Motor neuron (in vitro differentiated cells): ENCODE measurements around the gene YARS1. TPM values are rescaled to one million over a fixed set of nuclear protein-coding genes. Genes with fewer than 3 reads are reported as not detected.

Experiments
- ATAC-seq, 8 experiments: fragments of 200-7000 bp; cut with Tn5 transposase; replicated peaks in 6 of 8; 2 replicates each; pipeline ENCODE4 v1.8.0; 2021; ENCODE audit warnings: mild to moderate bottlenecking in 8 of 8, moderate library complexity in 8 of 8
- H3K27ac ChIP-seq, 2 donors: fragments of 250-450 bp; sonication (Bioruptor Pico); 2 replicates each; pipeline ENCODE4 v1.9.0; 2021; ENCODE audit warnings: antibody characterized with exemption in 2 of 2, mild to moderate bottlenecking in 2 of 2, moderate library complexity in 1 of 2
- H3K4me1 ChIP-seq, 2 donors: fragments of 250-450 bp; sonication (Bioruptor Pico); replicated peaks in 1 of 2; 2 replicates each; pipeline ENCODE4 v1.6.1; 2021; ENCODE audit warnings: antibody characterized with exemption in 2 of 2, mild to moderate bottlenecking in 2 of 2, moderate library complexity in 1 of 2
- H3K4me3 ChIP-seq, 5 donors: fragments of 250-450 bp; sonication (Bioruptor Pico); 2 replicates each; pipeline ENCODE4 v1.9.0; 2021; ENCODE audit warnings: antibody characterized with exemption in 5 of 5, mild to moderate bottlenecking in 5 of 5, moderate library complexity in 4 of 5
- WGBS, 10 experiments: fragments of 450-650 bp; shearing (Covaris generic); methylation state at CpG; one replicate each; pipeline ENCODE4 v1.0.0; 2022; 5-methylcytosine and 5-hydroxymethylcytosine counted together
- in situ Hi-C, 9 experiments: fragments of 400-800 bp; cut with MboI; loops; one replicate each; pipeline ENCODE4 v1.15.0; 2021; ENCODE audit warnings: low sequenced_read_pairs in 9 of 9, low pct_unique_long_range_greater_than_20kb in 2 of 9; ENCODE audit not compliant: unreplicated experiment in 9 of 9
- total RNA-seq, 8 experiments: library from RNA; unstranded; fragments of 300-600 nt; gene quantifications; 2 replicates each; pipeline versions ENCODE4 v1.2.3 to v1.2.4, GENCODE V29; 2022

Gene YARS1
- total RNA-seq, 8 experiments from 2014 or later: 108 to 311 (median 190) TPM

GRCh38 chr1:32741413-32742198 is 75.6 kb downstream of the YARS1 start:
- peak overlapping the region; percentile 27 to 45 (median 40) for H3K4me3 ChIP-seq
- in situ Hi-C loops: no loop called here
- peaks cover 9 to 27% of the 10 kb centered on the region in 2 donors for H3K4me1 ChIP-seq
- ATAC-seq: peak; percentile 63 to 82 (median 72)
- peak overlapping the region in 1 of 2 donors; percentile 7 for H3K27ac ChIP-seq
- WGBS, 10 experiments: no CpG with 5 or more reads among the region's 103 CpGs

- peak overlapping the region in 1 of 2 donors; percentile 7 for H3K27ac ChIP-seq
- no peak for ATAC-seq
- H3K4me1 ChIP-seq: peaks cover 9 to 27% of the 10 kb centered on the region in 2 donors
- 53 to 90% (median 63%) methylated on average over 2 to 8 of the region's 10 CpGs; no CpG with 5 or more reads in 7 of the 10 experiments for WGBS, 10 experiments
- in situ Hi-C loops: no loop called here
- peak overlapping the region; percentile 27 to 45 (median 40) for H3K4me3 ChIP-seq
Measured at GRCh38 chr1:32741059-32741412, 76.1 kb downstream of the YARS1 start.

GRCh38 chr1:32736812-32737791 is 80.1 kb downstream of the YARS1 start:
- H3K4me1 ChIP-seq: peaks cover 14 to 30% of the 10 kb centered on the region in 2 donors
- no peak overlapping the region for H3K27ac ChIP-seq
- no peak overlapping the region for H3K4me3 ChIP-seq
- in situ Hi-C loops: no loop called here
- 43 to 80% (median 66%) methylated on average over 1 to 7 of the region's 7 CpGs; no CpG with 5 or more reads in 1 of the 10 experiments for WGBS, 10 experiments
- peak in 6 of 8 experiments; percentile 11 to 31 (median 21) for ATAC-seq

- Histone ChIP-seq H3K4me1 (peaks cover 10 to 24% of the 10 kb centered on the region in 2 donors), H3K27ac (peak overlapping the region in 1 of 2 donors; percentile 4), H3K4me3 (no peak overlapping the region)
- WGBS, 10 experiments: 8 to 86% (median 39%) methylated on average over 2 to 7 of the region's 9 CpGs; no CpG with 5 or more reads in 6 of the 10 experiments
- peak in 6 of 8 experiments; percentile 74 to 85 (median 80) for ATAC-seq
- in situ Hi-C loops: no loop called here
Measured at GRCh38 chr1:32733582-32734321, 83.4 kb downstream of the YARS1 start.

GRCh38 chr1:32729254-32730046 is 87.7 kb downstream of the YARS1 start:
- in situ Hi-C loops: no loop called here
- ATAC-seq: no peak
- 57 to 96% (median 77%) methylated on average over 1 to 10 of the region's 14 CpGs; no CpG with 5 or more reads in 1 of the 10 experiments for WGBS, 10 experiments
- Histone ChIP-seq H3K4me3 (no peak overlapping the region), H3K27ac (no peak overlapping the region), H3K4me1 (peaks cover 10 to 26% of the 10 kb centered on the region in 2 donors)

GRCh38 chr1:32728413-32729077 is 88.6 kb downstream of the YARS1 start:
- no peak overlapping the region for H3K4me3 ChIP-seq
- no peak for ATAC-seq
- 80 to 100% (median 89%) methylated on average over 1 to 7 of the region's 7 CpGs; no CpG with 5 or more reads in 2 of the 10 experiments for WGBS, 10 experiments
- in situ Hi-C loops: no loop called here
- H3K4me1 ChIP-seq: peaks cover 2 to 18% of the 10 kb centered on the region in 2 donors
- no peak overlapping the region for H3K27ac ChIP-seq

- WGBS, 10 experiments: 83 to 100% (median 100%) methylated on average over 1 of the region's 1 CpG; no CpG with 5 or more reads in 5 of the 10 experiments
- Histone ChIP-seq H3K4me3 (no peak overlapping the region), H3K27ac (no peak overlapping the region), H3K4me1 (peaks cover 0 to 14% of the 10 kb centered on the region in 2 donors)
- in situ Hi-C loops: no loop called here
- no peak for ATAC-seq
Measured at GRCh38 chr1:32727876-32728275, 89.3 kb downstream of the YARS1 start.

- no peak overlapping the region for H3K27ac ChIP-seq
- H3K4me1 ChIP-seq: peaks cover 9 to 12% of the 10 kb centered on the region in 2 donors
- no peak overlapping the region for H3K4me3 ChIP-seq
- 67 to 100% (median 85%) methylated on average over 1 to 3 of the region's 3 CpGs; no CpG with 5 or more reads in 4 of the 10 experiments for WGBS, 10 experiments
- ATAC-seq: no peak
- in situ Hi-C loops: no loop called here
Measured at GRCh38 chr1:32725615-32725982, 91.6 kb downstream of the YARS1 start.

Other genes with a start within 250 kb of the YARS1 start
- 10 to 100 TPM; 38.2 to 93.8 (median 52.5) TPM for gene ZBTB8OS, start 166.8 kb downstream of the YARS1 start, total RNA-seq
- 100 to 1,000 TPM in 6 of 8 experiments, 10 to 100 TPM in 2; 74.6 to 407 (median 198) TPM for gene RBBP4, start 166.2 kb downstream of the YARS1 start, total RNA-seq
- gene SYNC, start 114.6 kb downstream of the YARS1 start, total RNA-seq: 10 to 100 TPM in 1 of 8 experiments, 1 to 10 TPM in 2, under 1 TPM in 5; 0.24 to 26.0 (median 0.49) TPM
- 10 to 100 TPM; 20.3 to 57.0 (median 32.9) TPM for gene S100PBP, start 295 bp upstream of the YARS1 start, total RNA-seq
- gene FNDC5, start 53.6 kb upstream of the YARS1 start, total RNA-seq: 100 to 1,000 TPM in 1 of 8 experiments, 10 to 100 TPM in 4, 1 to 10 TPM in 3; 1.0 to 297 (median 49.6) TPM
- 10 to 100 TPM in 4 of 8 experiments, 1 to 10 TPM in 2, under 1 TPM in 2; 0.54 to 22.3 (median 9.0) TPM for gene HPCA, start 69.1 kb upstream of the YARS1 start, total RNA-seq
- 10 to 100 TPM in 3 of 8 experiments, 1 to 10 TPM in 5; 2.2 to 42.1 (median 8.2) TPM for gene TMEM54, start 84.0 kb upstream of the YARS1 start, total RNA-seq
- 10 to 100 TPM in 6 of 8 experiments, 1 to 10 TPM in 2; 6.4 to 26.1 (median 22.3) TPM for gene RNF19B, start 147.5 kb upstream of the YARS1 start, total RNA-seq
- 100 to 1,000 TPM; 105 to 219 (median 163) TPM for gene AK2, start 219.5 kb upstream of the YARS1 start, total RNA-seq